ENCODE measurements around the gene LMO3.

Gene LMO3

DNA sequence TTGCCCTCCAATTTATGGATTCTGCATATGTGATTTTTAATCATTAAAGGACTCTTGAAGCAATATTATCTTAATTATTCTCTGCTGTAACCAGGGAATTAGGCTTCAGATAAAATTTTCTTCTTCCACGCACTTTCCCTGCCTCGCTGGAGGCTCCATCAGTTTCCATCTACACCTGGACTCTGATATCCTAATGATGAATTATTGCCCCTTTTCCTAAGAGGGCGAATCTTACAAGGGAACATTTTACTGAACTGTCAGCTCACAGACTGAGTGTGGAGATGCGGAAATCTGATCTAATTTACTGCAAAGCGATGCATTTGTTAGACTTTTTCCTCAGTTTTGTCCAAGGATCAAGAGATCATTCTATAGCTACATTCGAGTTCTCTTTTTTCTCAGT lies 43.0 kb downstream of the LMO3 start:
- no peak for ATAC-seq
- TF ChIP-seq ISL1 (CRISPR knock-in tag; IDR thresholded peaks at IDR 0.05) (no peak), POU6F1 (CRISPR knock-in tag; IDR thresholded peaks at IDR 0.05; ENCODE audit: borderline replicate concordance, low read depth) (no peak), CSDC2 (CRISPR knock-in tag; IDR thresholded peaks at IDR 0.05) (no peak), ZNF8 (CRISPR knock-in tag; IDR thresholded peaks at IDR 0.05) (no peak), OSR1 (CRISPR knock-in tag; IDR thresholded peaks at IDR 0.05) (no peak), ZNF565 (CRISPR knock-in tag; conservative IDR thresholded peaks at IDR 0.05; ENCODE audit: low read depth) (no peak), CREB5 (CRISPR knock-in tag; IDR thresholded peaks at IDR 0.05; ENCODE audit: low read depth) (no peak), ZC3H10 (CRISPR knock-in tag; IDR thresholded peaks at IDR 0.05) (no peak), ZFP3 (CRISPR knock-in tag; IDR thresholded peaks at IDR 0.05) (no peak), TCF4 (CRISPR knock-in tag; IDR thresholded peaks at IDR 0.05; ENCODE audit: borderline replicate concordance) (no peak), TOX (CRISPR knock-in tag; IDR thresholded peaks at IDR 0.05; ENCODE audit: borderline replicate concordance) (no peak), ZFP30 (CRISPR knock-in tag; IDR thresholded peaks at IDR 0.05) (no peak), PPARA (CRISPR knock-in tag; IDR thresholded peaks at IDR 0.05; ENCODE audit: borderline replicate concordance) (no peak), BACH2 (CRISPR knock-in tag; IDR thresholded peaks at IDR 0.05; ENCODE audit: borderline replicate concordance) (no peak), ESRRG (CRISPR knock-in tag; IDR thresholded peaks at IDR 0.05) (no peak)
- TF ChIP-seq, protein P1, sequence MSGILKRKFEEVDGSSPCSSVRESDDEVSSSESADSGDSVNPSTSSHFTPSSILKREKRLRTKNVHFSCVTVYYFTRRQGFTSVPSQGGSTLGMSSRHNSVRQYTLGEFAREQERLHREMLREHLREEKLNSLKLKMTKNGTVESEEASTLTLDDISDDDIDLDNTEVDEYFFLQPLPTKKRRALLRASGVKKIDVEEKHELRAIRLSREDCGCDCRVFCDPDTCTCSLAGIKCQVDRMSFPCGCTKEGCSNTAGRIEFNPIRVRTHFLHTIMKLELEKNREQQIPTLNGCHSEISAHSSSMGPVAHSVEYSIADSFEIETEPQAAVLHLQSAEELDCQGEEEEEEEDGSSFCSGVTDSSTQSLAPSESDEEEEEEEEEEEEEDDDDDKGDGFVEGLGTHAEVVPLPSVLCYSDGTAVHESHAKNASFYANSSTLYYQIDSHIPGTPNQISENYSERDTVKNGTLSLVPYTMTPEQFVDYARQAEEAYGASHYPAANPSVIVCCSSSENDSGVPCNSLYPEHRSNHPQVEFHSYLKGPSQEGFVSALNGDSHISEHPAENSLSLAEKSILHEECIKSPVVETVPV (CRISPR knock-in tag; IDR thresholded peaks at IDR 0.05): no peak
- TF ChIP-seq, protein P2, sequence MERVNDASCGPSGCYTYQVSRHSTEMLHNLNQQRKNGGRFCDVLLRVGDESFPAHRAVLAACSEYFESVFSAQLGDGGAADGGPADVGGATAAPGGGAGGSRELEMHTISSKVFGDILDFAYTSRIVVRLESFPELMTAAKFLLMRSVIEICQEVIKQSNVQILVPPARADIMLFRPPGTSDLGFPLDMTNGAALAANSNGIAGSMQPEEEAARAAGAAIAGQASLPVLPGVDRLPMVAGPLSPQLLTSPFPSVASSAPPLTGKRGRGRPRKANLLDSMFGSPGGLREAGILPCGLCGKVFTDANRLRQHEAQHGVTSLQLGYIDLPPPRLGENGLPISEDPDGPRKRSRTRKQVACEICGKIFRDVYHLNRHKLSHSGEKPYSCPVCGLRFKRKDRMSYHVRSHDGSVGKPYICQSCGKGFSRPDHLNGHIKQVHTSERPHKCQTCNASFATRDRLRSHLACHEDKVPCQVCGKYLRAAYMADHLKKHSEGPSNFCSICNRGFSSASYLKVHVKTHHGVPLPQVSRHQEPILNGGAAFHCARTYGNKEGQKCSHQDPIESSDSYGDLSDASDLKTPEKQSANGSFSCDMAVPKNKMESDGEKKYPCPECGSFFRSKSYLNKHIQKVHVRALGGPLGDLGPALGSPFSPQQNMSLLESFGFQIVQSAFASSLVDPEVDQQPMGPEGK (CRISPR knock-in tag; IDR thresholded peaks at IDR 0.05; ENCODE audit: borderline replicate concordance): no peak
- TF ChIP-seq, protein P3, sequence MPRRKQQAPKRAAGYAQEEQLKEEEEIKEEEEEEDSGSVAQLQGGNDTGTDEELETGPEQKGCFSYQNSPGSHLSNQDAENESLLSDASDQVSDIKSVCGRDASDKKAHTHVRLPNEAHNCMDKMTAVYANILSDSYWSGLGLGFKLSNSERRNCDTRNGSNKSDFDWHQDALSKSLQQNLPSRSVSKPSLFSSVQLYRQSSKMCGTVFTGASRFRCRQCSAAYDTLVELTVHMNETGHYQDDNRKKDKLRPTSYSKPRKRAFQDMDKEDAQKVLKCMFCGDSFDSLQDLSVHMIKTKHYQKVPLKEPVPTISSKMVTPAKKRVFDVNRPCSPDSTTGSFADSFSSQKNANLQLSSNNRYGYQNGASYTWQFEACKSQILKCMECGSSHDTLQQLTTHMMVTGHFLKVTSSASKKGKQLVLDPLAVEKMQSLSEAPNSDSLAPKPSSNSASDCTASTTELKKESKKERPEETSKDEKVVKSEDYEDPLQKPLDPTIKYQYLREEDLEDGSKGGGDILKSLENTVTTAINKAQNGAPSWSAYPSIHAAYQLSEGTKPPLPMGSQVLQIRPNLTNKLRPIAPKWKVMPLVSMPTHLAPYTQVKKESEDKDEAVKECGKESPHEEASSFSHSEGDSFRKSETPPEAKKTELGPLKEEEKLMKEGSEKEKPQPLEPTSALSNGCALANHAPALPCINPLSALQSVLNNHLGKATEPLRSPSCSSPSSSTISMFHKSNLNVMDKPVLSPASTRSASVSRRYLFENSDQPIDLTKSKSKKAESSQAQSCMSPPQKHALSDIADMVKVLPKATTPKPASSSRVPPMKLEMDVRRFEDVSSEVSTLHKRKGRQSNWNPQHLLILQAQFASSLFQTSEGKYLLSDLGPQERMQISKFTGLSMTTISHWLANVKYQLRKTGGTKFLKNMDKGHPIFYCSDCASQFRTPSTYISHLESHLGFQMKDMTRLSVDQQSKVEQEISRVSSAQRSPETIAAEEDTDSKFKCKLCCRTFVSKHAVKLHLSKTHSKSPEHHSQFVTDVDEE (CRISPR knock-in tag; IDR thresholded peaks at IDR 0.05): no peak

DNA sequence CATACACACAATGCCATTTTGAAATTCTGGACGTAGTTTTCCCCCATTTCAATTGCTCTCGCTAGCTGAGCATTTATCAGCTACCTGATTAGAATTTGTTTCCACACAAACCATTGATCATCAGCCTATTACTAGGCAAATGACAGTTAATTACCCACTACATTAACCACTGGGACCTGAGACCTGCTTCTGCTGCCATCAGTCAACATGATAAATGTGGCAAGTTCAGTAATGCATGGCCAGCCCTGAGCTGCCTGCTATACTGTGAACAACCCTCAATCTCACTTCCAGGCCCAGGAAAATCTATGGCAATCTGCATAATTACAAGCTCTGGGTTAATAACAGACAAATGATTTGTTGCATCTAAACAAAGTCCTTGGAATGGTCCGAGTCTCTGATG lies 43.5 kb downstream of the LMO3 start:
- TF ChIP-seq ZC3H10 (CRISPR knock-in tag; IDR thresholded peaks at IDR 0.05): no peak
- TF ChIP-seq ARNTL (CRISPR knock-in tag; IDR thresholded peaks at IDR 0.05; ENCODE audit: borderline replicate concordance, low read depth): no peak
- no peak for TF ChIP-seq GLIS3 (CRISPR knock-in tag; IDR thresholded peaks at IDR 0.05)
- TF ChIP-seq ESRRG (CRISPR knock-in tag; IDR thresholded peaks at IDR 0.05): no peak
- no peak for TF ChIP-seq POU6F1 (CRISPR knock-in tag; IDR thresholded peaks at IDR 0.05; ENCODE audit: borderline replicate concordance, low read depth)
- TF ChIP-seq TCF4 (CRISPR knock-in tag; IDR thresholded peaks at IDR 0.05; ENCODE audit: borderline replicate concordance): no peak
- TF ChIP-seq BACH2 (CRISPR knock-in tag; IDR thresholded peaks at IDR 0.05; ENCODE audit: borderline replicate concordance): no peak
- no peak for TF ChIP-seq CREB5 (CRISPR knock-in tag; IDR thresholded peaks at IDR 0.05; ENCODE audit: low read depth)
- TF ChIP-seq RARB (CRISPR knock-in tag; IDR thresholded peaks at IDR 0.05): no peak
- TF ChIP-seq ZFP30 (CRISPR knock-in tag; IDR thresholded peaks at IDR 0.05): no peak
- TF ChIP-seq TOX (CRISPR knock-in tag; IDR thresholded peaks at IDR 0.05; ENCODE audit: borderline replicate concordance): no peak
- TF ChIP-seq CSDC2 (CRISPR knock-in tag; IDR thresholded peaks at IDR 0.05): no peak
- TF ChIP-seq ZNF70 (CRISPR knock-in tag; IDR thresholded peaks at IDR 0.05): no peak
- no peak for TF ChIP-seq ZFP3 (CRISPR knock-in tag; IDR thresholded peaks at IDR 0.05)
- TF ChIP-seq, protein P2 (CRISPR knock-in tag; IDR thresholded peaks at IDR 0.05; ENCODE audit: borderline replicate concordance): no peak
- ATAC-seq: no peak

All from SK-N-SH treated with all-trans-retinoic acid at 6 μM for 48 hours (cell line).